ENCODE measurements around the gene MIGA2. TPM values are rescaled to one million over a fixed set of nuclear protein-coding genes. Genes with fewer than 3 reads are reported as not detected.
A peak's percentile ranks its signal among the peaks of the same experiment; 100 is the strongest.

Gene MIGA2
- total and polyA plus RNA-seq, 2 of the 4 experiments (the other 2 are of a cell fraction), result 12.5 to 25.3 TPM

- Histone ChIP-seq H4K91ac (ENCODE audit: insufficient read depth, low read depth, low read length) (no peak overlapping the region), H3K18ac (ENCODE audit: low read depth, low read length) (no peak overlapping the region), H3K4me1 (ENCODE audit: control insufficient read depth, insufficient read depth, low read length) (peaks cover 7% of the 10 kb centered on the region; the same call in 1 of the 2 replicates), H3K14ac (replicated peaks; ENCODE audit: low read depth, low read length) (no peak overlapping the region), H3K9me3 (ENCODE audit: control insufficient read depth, insufficient read depth, low read length) (no peaks in the 10 kb centered on the region), H2AFZ (replicated peaks; ENCODE audit: low read length, poor library complexity) (peak overlapping the region; percentile 71), H3K36me3 (ENCODE audit: control insufficient read depth, insufficient read depth, low read length) (no peaks in the 10 kb centered on the region), H2AK9ac (replicated peaks; ENCODE audit: low read depth, low read length, poor library complexity) (peak overlapping the region; percentile 50), H2BK5ac (ENCODE audit: low read depth, low read length, poor library complexity, severe bottlenecking) (no peak overlapping the region), H4K8ac (ENCODE audit: low read depth in 2 of 2, low read length in 2 of 2) (no peak overlapping the region; a peak in 2 of 4 replicates), H3K23ac (ENCODE audit: low read depth, low read length) (no peak overlapping the region), H3K56ac (ENCODE audit: extremely low read depth, insufficient read depth, low read length) (no peak overlapping the region), H2BK15ac (ENCODE audit: low read depth, low read length) (no peak overlapping the region), H3K27me3 (ENCODE audit: control insufficient read depth, insufficient read depth, low read length) (no peaks in the 10 kb centered on the region), H3K9me1 (ENCODE audit: insufficient read depth, low read length) (peaks cover 6% of the 10 kb centered on the region; the same call in 1 of the 2 replicates), H2BK120ac (ENCODE audit: low read depth, low read length) (no peak overlapping the region), H3K27ac (ENCODE audit: insufficient read depth, low read length) (no peak overlapping the region), H2BK20ac (ENCODE audit: low read depth, low read length) (no peak overlapping the region), H3K4me2 (ENCODE audit: low read depth, low read length) (peak overlapping the region; percentile 85), H3K9ac (ENCODE audit: low read depth, low read length) (no peak overlapping the region), H3K4ac (ENCODE audit: low read depth, low read length) (no peak overlapping the region), H3K4me3 (ENCODE audit: insufficient read depth, low read depth, low read length) (no peak overlapping the region), H2AK5ac (ENCODE audit: low read depth, low read length) (no peak overlapping the region), H4K5ac (ENCODE audit: low read depth, low read length) (no peak overlapping the region), H4K20me1 (ENCODE audit: insufficient read depth, low read length) (no peaks in the 10 kb centered on the region), H3K79me1 (ENCODE audit: low read depth in 1 of 2, low read length in 2 of 2) (peaks cover 27 to 41% of the 10 kb centered on the region in 2 experiments)
- DNase-seq, result no peak
- POLR2A ChIA-PET (ENCODE audit: unreplicated experiment), result no interaction called here
- CTCF ChIA-PET, result no interaction called here
- no peak for ATAC-seq (ENCODE audit: low read depth)
- dilution Hi-C loops (cut with HindIII; ENCODE audit: low sequenced_read_pairs, unreplicated experiment) (no loop called here), in situ Hi-C loops (cut with MboI; ENCODE audit: low sequenced_read_pairs) (no loop called here), intact Hi-C loops (cut with micrococcal nuclease) (no loop called here)
- BruUV-seq (replicated peaks), result no TSS peak
- TF ChIP-seq CHD1 (IDR thresholded peaks at IDR 0.05; ENCODE audit: low read depth, low read length), result no peak
- no peak for TF ChIP-seq RCOR1 (IDR thresholded peaks at IDR 0.05; ENCODE audit: insufficient replicate concordance, low read length)
- TF ChIP-seq CTCF (conservative IDR thresholded peaks at IDR 0.05; ENCODE audit: low read depth, low read length), result no peak
- no peak for TF ChIP-seq ELK1 (IDR thresholded peaks at IDR 0.05; ENCODE audit: borderline replicate concordance, low read depth, low read length)
- TF ChIP-seq CEBPB (IDR thresholded peaks at IDR 0.05; ENCODE audit: low read depth, low read length), result no peak
- TF ChIP-seq NFE2L2 (IDR thresholded peaks at IDR 0.05; ENCODE audit: low read depth, low read length), result no peak
- no peak for TF ChIP-seq MXI1 (IDR thresholded peaks at IDR 0.05; ENCODE audit: borderline replicate concordance, low read depth, low read length)
- TF ChIP-seq FOS (IDR thresholded peaks at IDR 0.05; ENCODE audit: low read depth, low read length), result no peak
- no peak for TF ChIP-seq BHLHE40 (IDR thresholded peaks at IDR 0.05; ENCODE audit: low read depth, low read length)
- TF ChIP-seq RFX5 (IDR thresholded peaks at IDR 0.05; ENCODE audit: low read depth, low read length), result no peak
- no peak for TF ChIP-seq POLR2A (IDR thresholded peaks at IDR 0.05; ENCODE audit: low read depth, low read length)
- no peak for TF ChIP-seq MAFK (IDR thresholded peaks at IDR 0.05; ENCODE audit: low read depth, low read length)
- 88% methylated on average over 8 of the region's 13 CpGs; no CpG with 5 or more reads in 1 of the 2 experiments for WGBS, 2 experiments (ENCODE audit: extremely low coverage in 2 of 2, insufficient read length in 1 of 2)
Measured at GRCh38 chr9:129079829-129080228, 43.4 kb downstream of the MIGA2 start.

Data from IMR-90 (cell line).